Tibial nerve (tissue), 4 donors: ENCODE data around the gene LRRC4.

Experiments used
- CTCF ChIP-seq, 5 experiments: fragments of 200-600 bp in 3 of 5; fragments of 450-650 bp in 2 of 5; sonication (generic) in 3 of 5; IDR thresholded peaks; one replicate each; pipeline ENCODE4 v1.5.1; 2016 to 2019; ENCODE audit warnings: antibody characterized with exemption in 5 of 5, mild to moderate bottlenecking in 3 of 5, moderate library complexity in 2 of 5
- EP300 ChIP-seq, 2 donors: sonication (generic); formaldehyde crosslinking; IDR thresholded peaks; one replicate each; pipeline ENCODE4 v1.6.1; 2017; ENCODE audit warnings: antibody characterized with exemption in 2 of 2, mild to moderate bottlenecking in 1 of 2
- POLR2A ChIP-seq, 2 donors: fragments of 450-650 bp; IDR thresholded peaks; one replicate each; pipeline ENCODE4 v1.6.1; 2017; ENCODE audit warnings: antibody characterized with exemption in 2 of 2, mild to moderate bottlenecking in 2 of 2, moderate library complexity in 2 of 2

- TF ChIP-seq POLR2A (IDR thresholded peaks at IDR 0.05), result no peak
- no peak for TF ChIP-seq CTCF (IDR thresholded peaks at IDR 0.05)
- no peak for TF ChIP-seq EP300 (IDR thresholded peaks at IDR 0.05)
These were observed 52.0 kb downstream of the LRRC4 start for GRCh38 chr7:127979113-127979727.
